ENCODE results near the gene MSH5.
"Not testable (repeated sequence)": the region's sequence is repeated elsewhere in the genome, so short reads cannot be mapped to it uniquely, and the experiment has no call there.

Gene MSH5

DNA sequence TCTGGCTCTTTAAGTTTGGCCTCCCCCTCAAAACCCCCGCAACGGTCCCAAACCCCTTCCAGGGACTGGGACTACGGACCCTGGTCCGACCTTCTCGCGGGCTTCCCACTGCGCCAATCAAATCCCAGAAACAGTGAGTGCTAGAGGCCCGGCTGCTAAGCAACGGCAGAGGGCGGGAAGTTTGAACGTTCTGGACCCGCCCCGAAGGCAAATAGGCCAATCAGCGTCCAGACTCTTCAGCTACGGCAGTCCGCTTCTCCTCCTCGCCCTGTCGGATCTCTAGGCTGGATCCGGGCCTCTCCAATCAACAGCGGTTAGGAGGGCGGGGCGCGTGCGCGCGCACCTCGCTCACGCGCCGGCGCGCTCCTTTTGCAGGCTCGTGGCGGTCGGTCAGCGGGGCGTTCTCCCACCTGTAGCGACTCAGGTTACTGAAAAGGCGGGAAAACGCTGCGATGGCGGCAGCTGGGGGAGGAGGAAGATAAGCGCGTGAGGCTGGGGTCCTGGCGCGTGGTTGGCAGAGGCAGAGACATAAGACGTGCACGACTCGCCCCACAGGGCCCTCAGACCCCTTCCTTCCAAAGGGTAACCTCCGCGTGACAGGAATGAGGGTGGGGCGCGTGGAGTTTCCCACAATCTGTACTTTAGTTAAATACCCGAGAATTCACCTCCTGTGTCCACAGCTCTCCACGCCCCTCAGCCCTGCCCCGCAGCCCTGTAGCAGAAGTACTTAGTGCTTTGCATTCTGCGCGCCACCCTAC is at the start of gene MSH5:
Gene MSH5 (plus strand): TSS at position 367 of the 758 bp plus-strand sequence. CDS start 462 bp downstream, outside the sequence.
- peak; percentile 98 for DNase-seq

DNA sequence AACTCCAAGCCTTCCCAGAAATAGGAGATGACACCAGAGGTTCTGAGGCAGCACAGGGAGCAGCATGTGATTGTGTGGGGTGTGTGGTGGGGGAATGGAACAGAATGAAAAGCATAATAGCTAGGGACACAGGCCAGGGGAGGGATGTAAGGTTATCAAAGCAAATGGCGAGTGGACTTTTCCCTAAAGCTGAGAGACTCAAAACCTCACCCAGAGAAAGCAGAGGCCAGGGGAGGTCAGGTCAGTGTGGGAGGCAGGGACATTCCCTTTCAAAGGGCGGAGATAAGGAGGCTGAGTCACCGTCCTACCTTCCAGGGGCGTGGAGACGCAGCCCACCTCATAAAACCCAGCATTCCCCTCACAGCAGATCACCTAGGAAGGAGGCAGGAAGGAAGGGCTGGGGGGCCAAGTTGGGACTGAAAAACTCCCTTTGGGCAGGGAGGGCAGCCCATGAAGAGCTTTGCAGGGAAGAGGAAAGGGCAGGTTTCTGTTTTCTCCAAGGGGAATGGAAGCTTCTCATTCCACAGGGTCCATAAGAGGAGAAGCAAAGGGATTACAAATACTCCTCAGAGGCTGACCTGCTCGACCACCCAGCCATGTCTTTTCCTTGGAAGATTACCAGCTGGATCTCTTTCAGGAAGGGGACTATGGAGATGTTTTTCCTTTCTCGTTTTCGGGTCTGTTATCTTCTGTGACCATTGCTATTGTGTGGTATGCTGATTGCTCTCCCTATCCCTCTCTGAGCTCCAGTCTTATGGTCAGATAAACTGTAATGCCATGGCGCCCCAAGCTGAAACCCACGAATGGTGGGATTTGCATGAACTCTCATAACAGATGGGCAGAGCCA is 49.4 kb upstream of the MSH5 start:
- no peak for DNase-seq

DNA sequence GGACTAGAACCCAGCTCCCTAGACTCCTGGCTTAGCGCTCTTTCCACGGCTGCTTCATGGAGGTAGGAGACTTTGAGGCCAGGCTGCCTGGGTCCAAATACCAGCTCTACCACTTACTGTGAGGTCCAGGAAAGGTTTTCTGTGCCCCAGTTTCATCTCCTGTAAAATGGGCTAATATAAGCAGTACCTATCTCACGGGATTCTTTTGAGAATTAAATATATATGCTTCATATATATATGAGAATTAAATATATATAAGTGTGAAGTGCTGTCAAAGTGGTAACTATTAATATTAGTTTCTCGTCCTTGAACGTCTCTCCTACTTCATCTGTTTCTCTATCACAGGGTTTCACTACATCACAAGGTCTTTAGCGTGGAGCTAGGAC is 48.7 kb upstream of the MSH5 start:
- DNase-seq = no peak

DNA sequence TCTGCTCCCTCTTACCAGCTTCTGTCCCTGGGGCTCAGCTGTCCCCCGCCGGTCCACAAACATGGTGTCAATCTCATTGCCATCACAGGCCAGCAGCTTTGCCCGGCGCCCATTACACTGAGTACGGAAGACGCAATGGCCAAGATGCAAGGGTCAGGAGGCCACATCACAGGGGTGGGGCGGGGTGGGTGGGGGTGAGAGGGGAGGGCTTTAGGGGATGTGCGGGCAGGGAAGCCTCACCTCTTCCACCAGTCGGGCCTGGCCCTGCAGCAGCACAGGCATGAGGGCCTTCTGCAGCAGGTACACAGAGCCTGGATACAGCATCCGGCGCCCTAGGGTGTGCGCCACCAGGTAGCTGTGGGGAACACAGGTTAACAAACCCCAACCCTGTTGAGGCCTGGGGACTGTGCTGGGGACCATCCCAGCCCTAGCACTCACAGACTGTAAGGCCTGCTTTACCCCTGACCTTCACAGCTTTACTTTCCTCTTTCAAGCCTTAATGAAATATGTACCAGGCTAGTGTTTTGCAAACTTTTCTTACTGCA is 48.2 kb upstream of the MSH5 start:
- DNase-seq = no peak

DNA sequence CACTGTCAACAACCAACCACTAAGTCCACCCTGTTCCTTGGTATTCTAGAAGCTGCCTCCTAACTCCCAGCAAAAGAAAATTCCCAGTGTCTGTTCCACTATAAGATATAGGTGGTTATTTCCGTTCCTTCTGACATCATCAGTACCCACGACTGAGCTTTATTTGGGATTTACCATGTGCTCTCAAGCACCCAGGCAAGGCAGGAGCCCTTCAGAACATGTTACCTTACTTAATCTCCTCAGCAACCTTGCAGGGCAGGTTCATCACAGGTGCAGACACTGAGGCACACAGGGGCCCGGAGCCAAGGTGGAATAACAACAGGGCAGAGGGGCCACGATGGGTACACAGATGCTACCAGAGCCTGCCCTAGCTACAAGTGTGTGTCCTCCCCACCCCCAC is 47.5 kb upstream of the MSH5 start:
- no peak for DNase-seq

DNA sequence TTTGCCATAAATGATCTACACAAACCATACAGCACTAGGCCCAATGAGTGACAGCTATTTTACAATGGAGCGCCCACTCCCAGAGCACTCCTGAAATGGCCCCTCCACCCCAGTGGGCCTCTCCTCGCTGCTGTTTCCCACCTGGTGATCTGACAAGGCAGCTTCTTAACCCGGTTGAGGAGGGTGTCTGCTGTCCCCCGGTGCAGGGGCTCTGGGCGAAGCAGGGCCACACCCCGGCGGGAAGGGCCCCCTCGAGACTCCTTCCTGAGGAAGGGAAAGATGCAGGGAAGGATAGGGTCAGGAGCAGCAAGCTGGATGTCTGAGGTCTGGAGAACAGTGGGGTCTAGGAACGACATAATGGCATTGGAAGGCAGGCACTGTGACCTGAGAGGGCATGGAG is 46.9 kb upstream of the MSH5 start:
- DNase-seq = no peak

DNA sequence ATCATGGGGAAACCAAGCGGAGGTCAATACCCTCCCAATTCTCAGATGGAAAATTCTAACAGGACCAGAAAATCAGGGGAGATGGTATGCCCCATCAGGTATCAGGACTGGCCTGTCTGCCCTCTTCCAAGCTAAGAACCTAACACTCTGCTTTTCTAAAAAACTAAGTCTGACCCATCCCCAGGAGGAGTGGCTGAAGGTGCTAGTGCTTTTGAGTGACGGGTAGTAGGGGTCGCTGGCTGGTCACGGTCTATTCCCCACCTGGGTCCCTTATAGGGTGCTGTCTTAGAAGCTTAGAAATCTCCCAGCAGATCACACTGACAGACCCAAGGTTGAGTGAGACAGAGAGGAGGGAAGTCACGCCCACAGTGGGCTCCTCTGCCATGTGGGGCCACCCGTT is 46.3 kb upstream of the MSH5 start:
- no peak for DNase-seq

DNA sequence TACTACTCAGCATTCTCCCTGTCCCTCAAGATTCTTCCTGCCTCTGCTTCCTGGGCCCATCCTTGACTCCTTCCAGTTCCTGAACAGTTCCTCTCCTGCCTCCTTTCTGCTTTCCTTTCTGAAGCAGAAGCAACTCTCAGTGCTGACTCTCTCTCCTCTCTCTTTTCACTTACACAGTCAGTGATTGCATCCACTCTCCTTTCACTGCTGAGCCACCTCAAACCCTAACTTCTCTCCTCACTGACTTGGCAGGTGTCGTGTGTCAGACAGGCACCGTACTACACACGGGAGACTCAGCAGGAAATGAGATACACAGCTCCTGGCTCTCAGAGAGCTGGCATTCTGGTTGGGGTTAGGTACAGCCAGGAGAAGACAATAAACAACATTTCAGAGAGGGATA is 42.2 kb upstream of the MSH5 start:
- DNase-seq = no peak

DNA sequence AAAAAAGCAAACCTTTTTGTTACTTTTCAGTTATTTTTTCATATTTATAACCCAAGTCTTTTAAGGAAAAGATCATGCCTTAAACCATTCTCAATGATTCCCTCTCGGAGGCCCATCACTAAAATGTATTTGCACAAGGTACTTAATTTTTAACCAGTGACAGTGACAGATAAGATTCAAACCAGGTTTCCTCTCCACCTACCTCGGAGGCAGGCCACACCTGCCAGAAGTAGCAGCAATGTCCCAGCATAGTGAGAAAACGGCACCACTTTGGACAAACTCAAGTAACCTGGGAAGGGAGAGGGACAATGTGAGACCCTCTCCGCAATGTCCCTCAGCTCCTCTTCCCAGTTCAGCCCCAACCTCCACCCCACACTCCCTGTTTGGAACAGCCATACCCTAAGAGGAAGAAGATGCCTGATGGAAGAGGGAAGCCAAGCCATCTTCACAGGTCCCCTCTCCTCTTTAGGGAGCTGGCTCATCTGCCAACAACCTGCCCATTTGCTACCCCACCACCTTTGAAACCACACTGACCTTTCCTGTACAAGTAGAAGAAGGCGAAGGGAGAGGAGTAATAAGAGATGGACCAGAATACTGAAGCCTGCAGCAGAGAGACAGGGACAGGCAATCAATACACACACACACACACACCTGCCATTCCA is 38.9 kb upstream of the MSH5 start:
- DNase-seq = no peak

DNA sequence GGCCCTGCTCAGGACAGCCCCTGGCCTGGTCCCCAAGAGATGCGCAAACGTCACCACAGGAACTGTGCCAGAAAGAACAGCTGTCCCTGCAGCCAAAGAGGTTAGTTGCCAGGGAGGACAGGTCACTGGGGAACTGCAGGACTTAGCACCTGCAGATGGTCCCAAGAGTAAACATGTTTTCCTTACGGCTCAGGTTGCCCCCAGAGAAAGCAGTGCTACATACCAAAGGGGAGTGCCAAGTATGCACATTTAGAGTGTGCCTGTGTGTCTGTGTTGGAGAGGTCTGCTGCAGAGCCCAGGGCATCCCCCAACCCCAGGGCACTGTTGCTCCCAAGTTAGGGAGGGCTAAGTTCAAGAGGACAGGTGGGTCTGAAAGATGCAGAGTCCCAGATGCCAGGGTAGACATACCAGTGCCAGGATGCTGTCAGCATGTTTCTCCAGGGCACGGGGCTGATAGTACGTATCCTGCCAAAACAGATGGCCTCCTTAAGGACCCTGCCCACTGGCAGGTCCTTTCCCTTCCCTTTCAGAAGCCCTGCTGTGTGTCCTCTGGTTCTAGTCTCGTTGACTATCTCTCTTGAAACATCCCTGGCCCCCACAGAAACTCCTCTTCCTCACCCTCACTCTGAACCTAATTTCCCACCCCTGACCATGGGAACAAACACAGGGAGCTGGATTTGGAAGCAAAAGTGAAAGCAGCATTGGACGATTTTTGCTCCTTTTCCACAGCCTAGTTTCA is 38.0 kb upstream of the MSH5 start:
- no peak for DNase-seq

DNA sequence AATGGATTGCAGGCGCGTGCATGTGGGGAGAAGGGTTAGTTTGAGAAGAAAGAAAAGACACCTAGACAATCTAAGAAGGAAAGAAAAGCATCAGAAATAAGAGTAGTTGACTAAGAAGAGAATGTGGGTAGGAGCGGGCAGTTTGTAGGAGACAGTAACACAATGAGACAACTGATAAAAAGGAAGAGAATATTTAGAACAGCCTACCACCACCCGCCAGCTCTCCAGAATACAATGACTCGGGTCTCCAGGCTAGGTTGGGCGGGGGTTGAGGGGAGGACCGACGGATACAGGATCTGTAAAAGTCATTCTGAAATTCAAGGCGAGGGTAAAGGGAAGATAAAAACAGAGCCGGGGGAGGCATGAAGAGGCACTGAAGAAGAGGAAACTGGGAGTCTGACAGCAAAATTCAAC is 37.4 kb upstream of the MSH5 start:
- peak; percentile 76 for DNase-seq

DNA sequence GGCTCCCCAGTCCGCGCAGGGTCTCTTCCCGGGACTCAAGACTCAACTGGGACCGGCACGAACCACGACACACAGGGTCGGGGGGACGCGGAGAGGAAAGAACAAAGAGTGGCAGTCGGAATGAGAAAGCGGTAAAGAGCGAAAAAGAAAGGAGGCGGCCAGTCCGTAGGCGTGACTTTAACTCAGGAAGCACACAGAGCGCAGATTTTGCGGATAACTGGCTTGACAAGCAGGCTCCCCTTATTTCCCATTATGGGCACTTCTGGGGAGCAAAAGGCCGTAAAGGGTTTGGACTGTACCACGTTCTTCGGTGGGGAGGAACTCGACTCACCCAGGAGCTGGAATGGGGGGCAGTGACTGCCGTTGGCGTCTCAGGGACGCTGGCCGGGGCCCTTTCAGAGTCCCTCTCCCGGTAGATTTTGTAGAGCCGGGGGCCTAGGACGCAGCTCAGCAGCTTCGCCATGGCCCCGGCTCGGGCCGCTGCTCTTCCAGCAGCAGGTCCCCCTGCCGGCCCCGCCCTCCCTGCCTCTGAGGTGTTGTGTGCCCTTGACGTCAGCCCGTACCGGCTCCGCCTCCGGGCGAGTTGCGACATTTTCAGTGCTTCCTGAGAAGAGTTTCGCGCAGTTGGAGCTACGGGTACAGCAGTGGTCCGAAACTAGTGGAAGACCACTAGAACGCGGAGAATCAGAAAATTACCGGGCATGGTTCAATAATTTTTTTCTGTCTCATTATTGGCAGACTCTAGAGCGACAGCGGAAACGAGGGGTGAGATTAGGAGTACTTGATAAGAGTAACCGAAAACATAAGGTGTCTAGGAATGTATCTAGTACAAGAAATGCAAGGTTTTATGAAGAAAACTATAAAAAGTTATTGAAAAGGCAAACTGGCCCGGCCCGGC is 36.7 kb upstream of the MSH5 start, which contains the start of gene ABHD16A:
Gene ABHD16A (minus strand): TSS at position 506 of the 898 bp plus-strand sequence. CDS start 43 bp downstream, at position 463.
- peak; percentile 98 for DNase-seq

DNA sequence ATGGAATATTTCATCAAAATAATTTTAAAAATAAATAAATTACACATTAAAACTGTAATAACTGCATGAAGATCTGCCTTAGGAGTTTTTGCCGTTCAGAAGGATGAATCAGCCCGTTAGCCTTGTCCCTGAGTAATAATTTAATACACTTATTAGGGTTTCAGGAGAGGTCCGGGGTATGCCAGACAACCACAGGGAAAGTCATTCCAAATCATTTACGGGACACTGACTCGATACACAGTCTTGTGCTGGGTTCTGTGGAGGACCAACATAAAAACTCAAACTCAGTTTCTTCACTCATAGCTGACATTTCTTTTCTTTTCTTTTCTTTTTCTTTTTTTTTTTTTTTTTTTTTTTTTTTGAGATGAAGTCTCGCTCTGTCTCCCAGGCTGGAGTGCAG is 33.9 kb upstream of the MSH5 start:
- no peak for DNase-seq

DNA sequence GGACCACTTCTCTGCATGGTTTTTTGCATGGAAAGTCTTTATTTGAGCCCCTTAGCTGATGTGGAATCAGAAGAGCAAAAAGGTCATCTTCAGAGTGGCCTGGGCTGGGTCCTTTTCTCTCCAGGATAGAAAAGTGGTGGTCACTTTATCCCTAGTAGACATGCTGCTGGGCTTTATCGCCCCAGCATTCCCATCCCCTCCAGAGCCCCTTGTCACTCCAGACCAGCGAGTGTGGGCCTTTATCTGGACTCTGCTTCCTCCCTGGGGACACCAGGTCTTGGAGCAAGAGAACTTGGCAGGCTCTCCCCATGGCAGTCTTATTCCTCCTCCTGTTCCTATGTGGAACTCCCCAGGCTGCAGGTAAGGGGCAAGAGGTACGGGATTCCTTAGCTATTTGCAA is 33.2 kb upstream of the MSH5 start, which contains the start of gene LY6G6F:
Gene LY6G6F (plus strand): TSS at position 268 of the 400 bp plus-strand sequence. CDS start 41 bp downstream, at position 309.
- no peak for DNase-seq

DNA sequence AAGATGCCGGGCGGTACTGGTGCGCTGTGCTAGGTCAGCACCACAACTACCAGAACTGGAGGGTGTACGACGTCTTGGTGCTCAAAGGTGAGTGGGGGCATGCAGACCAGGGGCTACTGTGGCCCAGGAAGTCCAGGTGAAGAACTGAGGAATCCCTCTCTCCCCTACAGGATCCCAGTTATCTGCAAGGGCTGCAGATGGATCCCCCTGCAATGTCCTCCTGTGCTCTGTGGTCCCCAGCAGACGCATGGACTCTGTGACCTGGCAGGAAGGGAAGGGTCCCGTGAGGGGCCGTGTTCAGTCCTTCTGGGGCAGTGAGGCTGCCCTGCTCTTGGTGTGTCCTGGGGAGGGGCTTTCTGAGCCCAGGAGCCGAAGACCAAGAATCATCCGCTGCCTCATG is 32.1 kb upstream of the MSH5 start:
- DNase-seq = no peak

DNA sequence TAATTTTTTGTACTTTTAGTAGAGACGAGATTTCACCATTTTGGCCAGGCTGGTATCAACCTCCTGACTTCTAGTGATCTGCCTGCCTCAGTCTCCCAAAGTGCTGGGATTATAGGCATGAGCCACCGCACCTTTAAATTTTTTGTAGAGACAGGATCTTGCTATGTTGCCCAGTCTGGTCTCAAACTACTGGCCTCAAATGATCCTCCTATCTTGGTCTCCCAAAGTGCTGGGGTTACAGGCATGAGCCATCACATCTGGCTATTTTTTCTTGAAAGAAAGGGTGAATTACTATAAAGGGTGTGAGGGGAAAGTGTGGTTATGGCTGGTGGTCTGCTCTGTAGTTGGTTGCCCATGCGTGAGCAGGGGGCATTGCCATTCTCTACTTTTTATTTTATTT is 31.6 kb upstream of the MSH5 start:
- DNase-seq = no peak

DNA sequence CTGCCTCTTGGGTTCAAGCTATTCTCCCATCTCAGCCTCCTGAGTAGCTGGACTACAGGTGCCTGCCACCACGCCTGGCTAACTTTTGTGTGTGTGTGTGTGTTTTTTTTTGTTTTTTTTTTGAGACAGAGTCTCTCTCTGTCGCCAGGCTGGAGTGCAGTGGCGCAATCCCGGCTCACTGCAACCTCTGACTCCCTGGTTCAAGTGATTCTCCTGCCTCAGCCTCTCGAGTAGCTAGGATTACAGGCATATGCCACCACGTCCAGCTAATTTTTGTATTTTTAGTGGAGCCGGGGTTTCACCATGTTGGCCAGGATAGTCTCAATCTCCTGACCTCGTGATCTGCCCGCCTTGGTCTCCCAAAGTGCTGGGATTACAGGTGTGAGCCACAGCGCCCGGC is 30.6 kb upstream of the MSH5 start:
- DNase-seq = not testable (repeated sequence)

DNA sequence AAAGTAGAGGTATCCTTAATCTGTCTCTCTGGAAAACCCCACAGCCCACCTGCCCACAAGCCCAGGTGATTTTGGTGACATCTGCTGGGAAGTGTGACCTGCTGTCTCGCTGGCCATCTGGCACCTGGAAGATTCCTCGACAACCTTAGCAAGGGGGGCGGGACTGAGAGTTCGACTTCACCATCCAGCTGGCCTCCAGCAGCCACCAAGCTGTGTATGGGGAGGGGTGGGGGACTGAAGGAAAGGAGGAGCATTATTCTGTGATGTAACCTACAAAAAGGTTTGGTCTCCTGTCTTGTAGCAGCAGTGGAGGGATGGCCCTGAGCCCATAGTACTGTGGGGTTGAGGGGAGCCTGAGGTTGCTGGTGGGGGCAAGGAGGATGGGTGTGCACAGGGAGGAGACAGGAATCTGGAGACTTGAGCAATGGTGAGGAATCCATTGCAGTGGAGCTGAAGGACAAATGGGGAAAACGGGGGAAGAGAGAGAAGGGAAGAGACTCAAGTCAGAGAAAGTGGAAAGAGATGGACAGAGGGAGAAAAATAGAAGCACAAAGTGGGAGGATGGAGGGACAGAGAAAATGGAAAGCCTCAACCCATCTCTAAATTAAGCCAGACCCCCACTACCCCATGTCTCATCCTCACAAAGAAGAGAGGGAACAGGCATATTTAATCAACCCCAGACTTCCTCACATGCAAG is 29.1 kb upstream of the MSH5 start:
- no peak for DNase-seq

DNA sequence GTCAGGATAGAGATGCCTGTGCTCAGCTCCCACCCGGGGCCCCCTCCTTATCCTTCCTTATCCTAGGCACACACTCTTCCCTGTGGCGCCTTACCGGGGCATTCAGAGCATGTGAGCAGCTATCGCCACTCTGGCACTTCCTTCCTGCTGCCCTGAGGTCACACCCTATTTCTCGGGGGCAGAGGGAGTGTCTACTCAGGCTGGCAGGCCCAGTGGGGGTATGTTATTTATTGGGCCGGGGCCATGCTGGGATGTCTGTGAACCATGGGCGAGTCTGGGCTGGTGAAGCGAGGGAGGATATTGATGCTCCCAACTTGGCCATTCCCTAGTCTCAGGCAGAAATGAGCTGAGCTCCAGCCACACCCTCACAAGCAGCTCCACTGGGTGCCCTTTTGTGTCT is 28.6 kb upstream of the MSH5 start:
- DNase-seq = no peak

DNA sequence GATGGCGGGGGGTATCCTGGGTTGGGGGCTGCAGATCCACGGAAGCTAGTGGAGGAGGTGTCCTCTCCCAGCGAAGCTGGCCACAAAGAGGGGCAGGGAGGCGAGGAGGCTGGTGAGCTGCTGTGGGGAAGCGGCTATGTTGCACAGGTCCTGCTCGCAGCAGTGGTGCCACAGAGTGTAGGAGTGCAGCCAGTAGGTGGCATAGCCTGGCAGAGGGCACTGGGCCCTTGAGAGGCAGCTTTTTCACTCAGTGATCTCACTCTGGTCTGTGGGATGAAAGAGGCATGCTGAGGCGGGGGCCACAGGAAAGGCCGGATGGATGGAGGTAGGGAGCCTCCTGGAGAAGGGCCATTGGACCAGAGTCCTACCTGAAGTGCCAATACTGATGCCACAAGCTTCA is 27.5 kb upstream of the MSH5 start:
- no peak for DNase-seq

DNA sequence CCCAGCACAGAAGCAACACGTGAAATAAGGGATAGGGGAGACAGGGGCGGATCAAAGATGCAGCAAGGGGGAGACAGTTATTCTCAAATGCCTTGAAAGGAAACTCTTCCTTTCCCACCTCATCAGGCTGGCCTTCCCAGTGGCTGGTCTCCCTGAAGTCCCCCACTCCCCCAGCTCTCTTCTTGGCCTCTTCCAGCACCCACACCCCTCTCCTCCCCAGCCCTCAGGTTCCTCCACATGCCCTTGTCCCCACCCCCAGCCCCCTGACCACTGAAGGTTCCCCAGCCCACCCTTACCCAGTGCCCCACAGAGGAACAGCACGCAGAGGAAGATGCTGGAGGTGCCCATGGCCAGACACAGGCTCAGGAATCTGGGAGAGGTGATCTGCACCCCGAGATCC is 26.3 kb upstream of the MSH5 start:
- no peak for DNase-seq

Data from activated effector memory CD4-positive, alpha-beta T cell treated with anti-CD3 and anti-CD28 coated beads, Interleukin-2, amount 50 U/mL, for 16 hours (primary cell).